GM12874 (cell line): Measurements from ENCODE around the gene MAPRE2.

Source experiments
- TF ChIP-seq, protein P1 (sequence below): IDR thresholded peaks from 2 replicates; pipeline ENCODE4 v1.5.1; 2011; ENCODE audit warnings: low read depth, mild to moderate bottlenecking, control low read depth, low read length, moderate library complexity; ENCODE audit not compliant: insufficient read depth

Gene MAPRE2

DNA sequence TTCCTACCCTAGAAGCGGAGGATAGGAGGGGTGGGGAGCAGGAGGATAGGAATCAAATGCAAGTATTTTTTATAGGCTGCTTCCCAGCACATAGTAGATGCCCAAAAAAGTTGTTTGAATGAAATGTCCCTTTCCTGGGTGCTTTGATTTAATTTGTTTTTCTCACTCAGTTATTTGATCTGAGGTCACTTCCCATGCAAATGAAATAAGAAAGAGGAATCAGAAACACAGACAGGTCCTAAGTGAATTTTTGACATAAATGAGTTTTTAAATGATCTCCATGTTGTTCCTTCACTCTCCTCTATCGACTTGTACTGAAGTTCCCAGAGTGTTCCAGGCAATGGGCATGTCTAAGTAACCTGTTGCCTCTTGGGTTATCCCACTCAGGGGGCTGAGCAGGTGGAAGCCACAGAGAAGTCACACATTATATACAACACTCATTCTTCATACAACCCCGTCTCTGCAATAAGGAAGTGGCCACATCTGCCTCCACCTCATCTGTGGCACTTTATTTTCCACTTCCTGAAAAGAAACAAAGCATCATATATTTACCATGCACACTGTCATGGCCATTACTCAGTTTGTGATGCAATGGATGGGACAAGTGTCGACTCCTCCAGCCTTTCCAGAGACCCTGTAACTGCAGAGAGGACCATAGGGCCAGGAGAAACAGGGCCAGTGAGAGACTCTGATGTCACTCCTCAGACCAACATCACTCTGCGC is 117.7 kb downstream of the MAPRE2 start:
- TF ChIP-seq, protein P1, sequence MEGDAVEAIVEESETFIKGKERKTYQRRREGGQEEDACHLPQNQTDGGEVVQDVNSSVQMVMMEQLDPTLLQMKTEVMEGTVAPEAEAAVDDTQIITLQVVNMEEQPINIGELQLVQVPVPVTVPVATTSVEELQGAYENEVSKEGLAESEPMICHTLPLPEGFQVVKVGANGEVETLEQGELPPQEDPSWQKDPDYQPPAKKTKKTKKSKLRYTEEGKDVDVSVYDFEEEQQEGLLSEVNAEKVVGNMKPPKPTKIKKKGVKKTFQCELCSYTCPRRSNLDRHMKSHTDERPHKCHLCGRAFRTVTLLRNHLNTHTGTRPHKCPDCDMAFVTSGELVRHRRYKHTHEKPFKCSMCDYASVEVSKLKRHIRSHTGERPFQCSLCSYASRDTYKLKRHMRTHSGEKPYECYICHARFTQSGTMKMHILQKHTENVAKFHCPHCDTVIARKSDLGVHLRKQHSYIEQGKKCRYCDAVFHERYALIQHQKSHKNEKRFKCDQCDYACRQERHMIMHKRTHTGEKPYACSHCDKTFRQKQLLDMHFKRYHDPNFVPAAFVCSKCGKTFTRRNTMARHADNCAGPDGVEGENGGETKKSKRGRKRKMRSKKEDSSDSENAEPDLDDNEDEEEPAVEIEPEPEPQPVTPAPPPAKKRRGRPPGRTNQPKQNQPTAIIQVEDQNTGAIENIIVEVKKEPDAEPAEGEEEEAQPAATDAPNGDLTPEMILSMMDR = no peak

DNA sequence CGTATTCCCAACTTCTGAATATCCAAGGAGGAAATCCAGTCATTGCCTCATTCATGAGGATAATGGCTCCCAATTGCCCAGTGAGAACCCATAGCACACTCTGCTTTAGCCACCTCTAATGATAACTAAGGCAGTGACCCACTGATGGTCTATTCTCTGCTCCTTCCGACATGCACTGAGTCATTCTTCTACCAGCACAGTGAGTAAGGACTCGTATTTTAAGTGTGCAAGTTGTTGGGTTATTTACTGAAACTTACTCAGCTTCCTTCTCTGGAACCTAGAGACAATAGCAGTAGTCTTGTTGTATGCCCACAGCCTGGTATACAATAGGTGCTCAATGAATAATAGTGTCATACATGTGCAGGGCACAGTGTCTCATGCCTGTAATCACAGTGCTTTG is 118.6 kb downstream of the MAPRE2 start:
- TF ChIP-seq, protein P1 = no peak

DNA sequence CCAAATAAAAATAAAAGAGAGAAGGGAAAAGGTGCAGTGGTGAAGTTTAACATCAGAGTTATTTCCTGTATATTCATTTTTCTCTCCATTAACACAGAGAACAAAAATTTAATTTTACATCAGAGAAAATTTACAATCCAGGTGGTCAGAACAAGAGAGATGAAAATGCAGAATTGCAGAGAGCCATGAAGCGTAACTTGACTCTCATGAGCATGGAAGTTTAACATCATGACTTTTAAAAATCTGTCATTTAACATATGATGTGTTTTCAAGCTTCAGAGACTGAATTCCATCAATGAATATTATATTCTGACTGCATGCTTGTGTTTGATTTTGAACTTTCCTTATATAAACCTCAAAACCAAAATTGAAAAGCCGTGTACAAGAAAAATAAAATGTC is 120.3 kb downstream of the MAPRE2 start:
- TF ChIP-seq, protein P1 = no peak

- TF ChIP-seq, protein P1 = no peak
These were observed 120.7 kb downstream of the MAPRE2 start for GRCh38 chr18:35161934-35162333.

GRCh38 chr18:35163014-35163539 is 121.9 kb downstream of the MAPRE2 start:
- TF ChIP-seq, protein P1 = no peak

DNA sequence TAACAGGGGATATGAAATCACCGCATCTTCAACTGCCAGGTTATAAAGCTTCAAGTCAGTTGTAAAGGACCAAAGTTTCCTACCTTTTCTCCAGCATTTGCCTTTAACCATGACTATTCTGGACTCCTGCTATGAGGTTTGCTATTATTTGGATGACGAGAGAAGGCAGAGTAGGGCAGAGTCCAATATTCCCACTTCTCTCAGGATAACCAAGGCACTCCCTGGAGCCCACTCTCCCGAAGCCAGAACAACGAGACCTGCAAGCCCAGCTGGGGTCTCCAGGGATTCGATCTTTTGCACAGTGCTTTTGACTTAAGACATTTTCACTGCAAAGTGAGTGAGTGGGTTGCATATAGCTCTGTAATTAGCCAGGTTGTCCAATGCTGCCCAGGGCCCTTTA is 122.5 kb downstream of the MAPRE2 start:
- TF ChIP-seq, protein P1 = no peak

- TF ChIP-seq, protein P1 = no peak
These were observed 122.9 kb downstream of the MAPRE2 start for GRCh38 chr18:35164133-35164532.
